UCSD-AML1 (cell line): ENCODE results near the gene SPNS3.

Experiments
- DNase-seq: peaks from one replicate; lab custom pipeline; 2025; ENCODE audit not compliant: unreplicated experiment; lab: John Stamatoyannopoulos, UW

SPNS3 gene

DNA sequence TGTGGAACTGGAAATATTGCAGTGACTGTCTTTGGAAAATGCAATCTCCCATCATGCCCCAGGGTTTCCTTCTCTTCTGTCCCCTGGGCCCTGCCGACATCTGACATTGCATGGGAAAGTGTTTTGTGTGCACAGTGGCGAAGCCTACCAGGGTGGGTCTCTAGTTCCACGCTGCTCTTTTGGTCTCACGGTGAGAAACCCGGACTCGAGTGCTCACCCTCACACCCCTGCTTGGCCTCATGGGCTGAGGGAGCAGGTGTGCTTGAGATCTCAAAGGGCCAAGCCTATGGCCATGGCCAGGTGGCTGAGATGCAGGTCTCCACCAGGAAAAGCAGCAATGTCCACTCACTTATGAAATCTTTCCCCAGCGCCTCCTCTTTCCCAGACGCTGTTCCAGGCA, 32.0 kb downstream of the SPNS3 start:
- no peak for DNase-seq

DNA sequence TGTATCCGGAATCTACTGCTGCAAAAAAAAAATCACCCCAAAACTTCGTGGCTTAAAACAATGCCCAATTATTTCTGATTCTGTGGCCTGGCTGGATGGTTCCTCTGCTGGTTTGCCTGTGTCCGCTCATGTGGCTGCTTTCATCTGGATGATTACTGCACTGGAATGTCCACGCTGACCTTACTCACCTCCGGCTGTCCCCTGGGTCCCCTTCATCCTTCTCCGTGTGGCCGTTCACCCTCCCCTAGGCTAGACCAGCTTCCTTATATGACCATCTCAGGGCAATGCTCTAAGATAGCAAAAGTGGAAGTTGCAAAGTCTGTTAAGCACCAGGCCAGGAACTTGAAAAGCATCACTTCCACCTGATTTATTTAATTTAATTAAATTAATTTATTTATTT, 33.5 kb downstream of the SPNS3 start:
- DNase-seq = no peak

DNA sequence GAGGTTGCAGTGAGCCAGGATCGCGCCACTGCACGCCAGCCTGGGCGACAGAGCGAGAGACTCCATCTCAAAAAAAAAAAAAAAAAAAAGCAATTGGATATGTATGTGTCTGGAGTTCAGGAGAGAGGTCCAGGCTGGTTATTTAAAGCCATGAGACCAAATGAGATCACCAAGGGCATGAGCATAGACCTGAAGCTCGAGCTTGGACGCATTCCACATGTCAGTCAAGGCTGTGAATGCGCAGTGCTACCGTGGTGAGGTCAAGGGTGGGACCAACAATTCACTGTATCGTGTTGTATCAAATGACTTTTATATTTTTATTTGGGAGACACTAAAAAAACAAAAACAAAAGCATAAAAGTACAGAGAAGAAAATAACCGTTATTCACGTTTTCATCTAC, 35.8 kb downstream of the SPNS3 start:
- no peak for DNase-seq

DNA sequence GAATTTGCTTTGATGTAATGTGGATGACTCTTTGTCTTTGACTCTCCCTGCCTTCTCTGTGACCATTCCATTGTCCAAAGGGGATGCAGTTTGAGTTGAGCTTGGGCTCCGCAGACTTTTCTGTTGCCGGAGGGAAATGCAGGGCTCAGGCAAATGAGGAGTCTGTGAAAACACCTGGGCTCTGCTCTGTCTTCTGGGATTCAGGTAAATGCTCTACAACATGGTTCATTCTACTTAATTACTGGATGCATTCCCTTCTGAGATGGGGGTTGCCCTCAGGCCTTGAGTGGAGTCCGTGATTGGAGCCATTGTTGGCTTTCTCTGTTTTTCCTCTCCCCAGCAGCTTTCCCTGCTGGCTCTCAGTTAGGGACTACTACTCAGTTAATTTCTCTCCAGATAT, 38.5 kb downstream of the SPNS3 start:
- DNase-seq = no peak

DNA sequence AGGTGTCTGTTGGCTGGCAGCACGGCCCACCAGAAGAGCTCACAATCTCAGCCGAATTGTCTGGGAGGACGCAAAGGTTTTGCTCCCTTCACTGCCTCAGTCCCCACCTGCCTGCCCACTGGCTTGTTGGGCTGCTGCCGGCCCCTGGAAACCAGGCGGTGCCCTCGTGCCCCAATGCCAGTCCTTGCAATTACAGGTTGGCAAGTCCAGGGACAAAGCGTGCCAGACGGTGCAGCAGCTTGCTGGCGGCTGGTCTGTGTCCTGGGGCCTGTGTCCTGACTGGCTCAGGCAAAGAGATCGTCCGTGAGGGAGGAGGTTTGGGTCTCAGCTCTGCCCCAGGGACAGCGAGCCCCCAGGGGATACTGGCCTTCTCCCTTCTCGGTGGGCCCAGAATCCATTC, 40.4 kb downstream of the SPNS3 start:
- DNase-seq = no peak

DNA sequence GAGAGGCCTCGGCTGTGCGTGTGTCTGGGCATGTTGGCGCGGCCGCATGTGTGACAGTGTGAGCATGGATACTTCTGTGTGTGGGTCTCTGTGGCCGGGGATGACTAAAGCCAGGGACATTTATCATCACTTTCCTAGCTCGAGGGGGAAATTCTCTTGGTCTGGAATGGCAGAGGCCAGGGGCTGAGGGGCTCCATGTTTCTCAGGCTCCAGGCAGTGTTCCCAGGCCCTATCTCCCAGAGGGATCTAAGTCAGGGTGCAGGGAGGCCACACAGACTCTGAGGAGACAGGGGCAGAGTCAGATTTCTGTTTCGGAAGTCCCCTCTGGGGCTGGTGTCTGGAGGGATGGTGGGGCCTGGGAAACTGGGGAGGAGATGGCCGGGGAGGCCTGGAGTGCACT, 41.3 kb downstream of the SPNS3 start:
- no peak for DNase-seq

DNA sequence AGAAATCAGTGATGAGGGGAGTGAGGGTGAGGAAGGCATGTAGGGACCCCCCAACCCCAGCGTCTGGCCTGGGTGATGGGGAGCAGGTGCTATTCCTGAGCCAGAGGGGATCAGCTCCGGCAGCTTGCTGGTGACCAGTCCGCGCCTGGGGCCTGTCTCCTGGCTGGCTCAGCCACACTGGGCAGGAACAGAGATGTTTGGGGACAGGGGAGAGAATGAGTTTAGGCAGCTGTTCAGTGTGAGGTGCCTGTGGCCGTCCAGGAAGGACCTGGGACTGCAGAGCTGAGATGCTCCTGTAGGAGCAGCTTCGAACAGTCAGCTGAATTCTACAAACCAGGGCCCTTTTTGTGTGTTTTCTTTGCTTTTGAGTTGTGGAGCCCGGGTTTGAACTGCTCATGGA, 41.7 kb downstream of the SPNS3 start:
- DNase-seq = no peak

DNA sequence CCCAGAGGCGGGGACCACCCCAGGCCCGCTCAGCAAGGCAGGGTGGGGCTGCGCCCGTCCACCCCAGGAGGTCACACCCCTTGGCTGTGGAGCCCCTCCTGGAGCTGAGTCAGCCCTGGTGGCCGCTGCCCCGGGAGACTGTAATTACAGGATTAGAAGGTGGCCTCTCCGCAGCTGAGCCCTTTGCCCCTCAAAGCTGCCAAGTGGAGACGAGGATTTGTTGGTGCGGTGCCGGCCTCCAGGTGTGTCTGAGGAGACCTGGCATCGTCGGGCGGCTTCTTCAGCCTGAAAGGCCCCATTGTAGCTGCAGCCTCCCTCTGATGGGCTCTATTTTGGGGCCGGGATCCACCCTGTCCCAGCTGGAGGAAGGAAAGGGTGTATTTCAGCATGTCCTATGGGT, 42.3 kb downstream of the SPNS3 start:
- no peak for DNase-seq

DNA sequence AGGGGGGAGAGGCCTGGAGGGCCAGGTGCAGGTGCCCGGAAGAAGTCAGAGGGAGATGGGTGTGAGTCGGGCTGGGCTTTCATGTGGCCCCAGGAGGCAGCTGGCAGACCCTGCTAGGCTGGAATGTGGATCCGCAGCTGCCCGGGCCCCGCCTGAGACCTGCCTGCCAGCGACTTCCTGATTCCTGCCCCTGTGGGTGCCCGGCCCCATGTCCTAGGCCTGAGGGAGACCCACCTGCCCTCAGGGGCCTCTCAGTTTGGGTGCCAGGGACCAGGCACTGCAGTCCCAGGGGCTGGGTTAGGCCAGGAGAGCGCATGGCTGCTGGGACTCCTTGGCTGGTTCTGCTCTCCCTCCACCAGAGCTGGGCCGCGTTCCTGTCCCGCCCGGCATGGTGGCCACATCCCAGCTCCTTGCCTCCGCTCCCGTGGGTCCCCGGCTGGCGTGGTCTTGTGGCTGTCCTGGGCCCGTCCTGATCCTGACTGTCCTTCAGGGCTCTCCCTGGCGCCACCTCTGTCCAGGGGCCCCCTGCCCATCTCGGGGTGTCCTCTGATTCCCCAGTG, 42.9 kb downstream of the SPNS3 start:
- no peak for DNase-seq

DNA sequence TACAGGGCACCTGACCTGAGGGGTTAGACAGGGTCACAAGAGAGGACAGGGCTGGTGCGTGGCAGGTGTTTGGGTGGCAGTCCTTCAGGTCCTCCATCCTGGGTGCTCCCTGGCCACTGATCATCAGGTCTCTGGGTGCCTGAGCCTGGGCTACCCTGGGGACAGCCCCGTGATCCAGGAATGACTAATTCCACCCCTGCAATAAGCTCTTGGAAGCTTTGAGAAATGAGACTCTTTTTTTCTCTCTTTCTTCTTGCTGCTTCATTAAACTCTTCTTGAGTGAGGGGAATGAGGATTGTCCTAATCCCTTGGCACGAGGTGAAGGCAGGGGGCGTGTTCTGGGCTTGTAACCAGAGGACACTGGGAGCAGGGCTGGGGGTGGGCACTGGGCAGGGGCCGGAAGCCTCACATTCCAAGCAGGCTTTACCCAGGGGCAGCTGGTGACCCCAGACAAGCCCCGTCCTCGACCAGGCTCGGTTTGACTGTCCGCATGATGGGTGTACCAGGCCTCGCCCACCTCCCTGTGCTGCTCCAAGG, 43.6 kb downstream of the SPNS3 start:
- no peak for DNase-seq

DNA sequence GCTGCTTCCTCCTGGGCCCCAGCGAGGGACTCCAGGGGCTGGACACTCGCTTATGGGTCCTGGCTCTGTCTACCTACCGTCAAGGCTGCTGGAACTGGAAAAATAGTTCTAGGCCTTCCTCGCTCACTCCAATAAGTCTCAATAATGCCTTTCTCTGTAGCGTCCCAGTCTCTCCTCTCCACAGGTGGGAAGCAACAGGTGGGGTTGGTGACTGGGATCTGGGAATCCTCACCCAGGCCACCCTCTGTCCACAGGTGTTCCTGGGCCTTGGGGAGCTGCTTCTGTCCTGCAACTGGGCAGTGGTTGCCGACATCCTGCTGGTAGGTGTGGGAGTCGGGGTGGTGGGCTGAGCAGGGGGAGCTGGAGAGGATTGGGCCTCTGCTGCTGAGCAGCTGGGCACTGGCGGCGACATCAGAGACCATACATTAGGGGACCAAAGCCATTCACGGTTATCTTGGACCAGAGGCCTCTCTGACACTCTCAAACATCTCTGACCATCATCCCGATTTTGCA, 44.6 kb downstream of the SPNS3 start:
- no peak for DNase-seq

DNA sequence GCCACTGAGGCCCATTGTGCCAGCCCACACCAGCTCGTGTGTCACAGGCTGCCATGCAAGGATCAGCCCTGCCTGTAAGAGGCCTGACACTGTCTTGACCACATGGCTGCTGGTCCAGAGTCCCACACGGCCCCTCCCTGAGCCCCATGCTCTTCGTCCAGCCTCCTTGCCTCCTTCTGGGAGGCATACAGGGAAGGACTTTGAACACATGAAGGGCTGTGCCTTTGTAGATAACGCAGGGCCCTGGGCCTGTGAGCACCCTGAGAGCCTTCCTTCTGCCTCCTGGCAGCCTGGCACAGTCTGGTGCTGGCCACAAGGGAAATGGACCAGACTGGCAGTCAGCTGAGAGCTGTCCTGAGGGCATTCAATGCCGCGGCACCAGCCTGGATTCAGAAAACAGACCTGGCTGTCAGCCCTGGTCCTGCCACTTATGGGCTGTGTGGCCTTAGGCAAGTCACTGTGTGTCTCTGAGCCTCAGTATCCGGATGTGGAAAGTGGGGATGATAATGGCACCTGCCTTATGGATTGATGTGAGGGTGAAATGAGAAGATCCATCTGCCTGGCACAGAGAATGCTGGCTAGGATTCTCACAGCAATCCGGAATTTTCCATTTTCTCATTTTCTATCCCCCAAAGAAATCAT, 45.7 kb downstream of the SPNS3 start:
- DNase-seq = no peak

DNA sequence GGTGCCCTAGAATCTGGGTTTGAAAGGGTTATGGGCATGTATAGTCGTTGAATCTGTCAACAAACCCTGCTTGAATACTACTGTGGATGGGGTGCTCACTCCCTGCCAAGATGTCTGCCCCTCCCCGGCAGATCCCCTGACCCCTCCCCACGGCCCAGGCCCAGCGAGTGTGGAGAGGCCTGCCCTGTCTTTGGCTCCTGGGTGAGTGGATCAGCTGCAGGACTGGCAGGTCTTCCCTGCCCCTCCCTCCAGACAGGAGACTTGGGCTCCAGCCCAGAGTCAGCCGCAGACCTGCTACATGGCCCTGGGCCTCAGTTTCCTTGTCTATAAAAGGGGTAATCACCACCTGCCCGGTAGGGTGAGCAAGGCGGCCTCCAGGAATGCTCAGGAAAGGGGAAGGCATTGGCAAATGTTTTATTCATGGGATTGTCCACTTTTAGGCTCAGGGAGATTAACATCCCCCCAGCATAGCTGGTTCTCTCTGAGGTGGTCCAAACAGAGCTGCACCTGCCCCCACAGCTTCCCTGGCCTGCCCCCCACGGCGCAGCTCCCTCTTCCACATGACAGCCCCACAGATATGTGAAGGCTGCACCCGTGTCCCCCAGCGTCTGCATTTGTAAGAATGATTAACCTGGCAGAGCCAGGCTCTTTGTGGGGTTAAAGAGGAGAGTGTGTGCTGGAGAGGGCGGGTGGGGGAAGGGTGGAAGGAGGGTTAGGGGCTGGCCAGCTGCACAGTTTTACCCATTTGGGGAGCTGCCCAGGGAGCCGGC, 46.4 kb downstream of the SPNS3 start:
- no peak for DNase-seq

DNA sequence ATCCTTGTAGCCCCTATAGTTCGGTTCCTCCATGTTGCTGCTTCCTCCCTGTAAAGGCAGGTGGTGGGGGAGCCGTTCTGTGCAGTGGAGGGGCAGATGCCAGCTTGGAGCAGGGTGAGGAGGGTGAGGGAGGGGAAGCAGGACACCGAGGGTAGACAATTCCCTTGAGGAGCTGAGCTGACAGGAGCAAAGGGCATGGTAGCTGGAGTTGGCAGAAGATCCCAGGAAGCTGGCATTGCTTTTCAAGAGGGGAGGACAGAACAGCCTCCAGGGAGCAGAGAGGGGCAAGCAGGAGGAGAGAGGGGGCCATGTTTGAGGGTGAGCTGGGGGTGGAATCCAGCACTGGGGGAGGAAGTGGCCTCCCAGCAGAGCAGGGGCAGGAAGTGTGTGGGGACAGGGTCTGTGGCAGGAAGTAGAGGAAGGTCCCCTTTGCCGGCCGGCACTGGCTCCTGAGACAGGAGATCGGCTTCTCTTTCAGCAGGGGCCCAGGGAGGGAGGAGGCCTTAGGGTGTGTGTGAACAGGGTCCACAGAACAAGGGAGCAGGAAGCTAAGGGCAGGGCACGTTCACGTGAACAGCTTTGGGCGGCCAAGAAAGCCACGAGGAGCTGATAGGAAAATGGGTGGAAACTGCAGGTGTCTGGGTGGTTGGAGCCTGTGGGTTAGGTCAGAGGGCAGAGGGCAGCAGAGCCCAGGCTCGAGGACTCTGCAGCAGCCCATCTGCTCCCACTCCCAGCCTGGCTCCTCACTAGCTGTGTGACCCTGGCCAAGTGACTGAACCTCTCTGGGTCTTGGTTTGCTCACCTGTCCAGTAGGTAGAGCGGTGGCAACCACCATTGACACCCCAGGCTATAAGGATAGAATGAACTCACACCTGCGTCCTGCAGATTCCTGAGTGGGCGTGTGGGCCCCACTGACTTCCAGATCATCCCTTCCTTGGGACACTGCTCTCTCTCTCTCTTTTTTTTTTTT, 47.5 kb downstream of the SPNS3 start:
- DNase-seq = peak; percentile 87

DNA sequence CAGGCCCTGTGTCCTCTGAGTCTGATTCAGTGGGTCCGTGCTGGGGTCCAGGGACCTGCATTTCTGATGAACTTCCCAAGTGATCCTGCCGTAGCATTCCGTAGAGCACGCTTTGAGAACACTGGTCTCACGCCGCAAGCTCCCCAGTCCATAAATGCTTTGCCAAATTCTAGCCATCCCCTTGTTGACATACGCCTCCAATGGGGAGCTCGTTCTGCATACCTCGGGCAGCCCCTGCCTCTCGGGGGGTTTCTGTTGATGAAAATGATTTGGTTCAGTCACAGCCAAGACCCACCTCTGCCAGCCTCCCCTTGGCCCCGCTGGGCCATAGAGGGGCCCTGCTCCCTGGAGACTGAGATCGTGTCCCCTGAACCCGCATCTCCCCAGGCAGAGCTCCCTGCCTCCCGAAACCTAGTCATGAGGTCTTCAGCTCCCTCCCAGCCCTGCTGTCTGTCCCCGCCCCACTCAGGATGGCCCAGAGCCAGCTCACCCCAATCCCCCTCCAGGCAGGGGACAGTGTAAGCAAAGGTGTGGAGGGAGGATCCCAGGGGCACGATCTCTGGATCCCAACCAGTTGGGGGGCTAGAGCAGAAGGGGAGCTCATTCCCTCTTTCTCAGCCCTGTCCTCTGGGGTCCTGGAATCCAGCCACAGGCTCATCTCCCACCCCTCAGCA, 48.7 kb downstream of the SPNS3 start:
- DNase-seq = no peak

DNA sequence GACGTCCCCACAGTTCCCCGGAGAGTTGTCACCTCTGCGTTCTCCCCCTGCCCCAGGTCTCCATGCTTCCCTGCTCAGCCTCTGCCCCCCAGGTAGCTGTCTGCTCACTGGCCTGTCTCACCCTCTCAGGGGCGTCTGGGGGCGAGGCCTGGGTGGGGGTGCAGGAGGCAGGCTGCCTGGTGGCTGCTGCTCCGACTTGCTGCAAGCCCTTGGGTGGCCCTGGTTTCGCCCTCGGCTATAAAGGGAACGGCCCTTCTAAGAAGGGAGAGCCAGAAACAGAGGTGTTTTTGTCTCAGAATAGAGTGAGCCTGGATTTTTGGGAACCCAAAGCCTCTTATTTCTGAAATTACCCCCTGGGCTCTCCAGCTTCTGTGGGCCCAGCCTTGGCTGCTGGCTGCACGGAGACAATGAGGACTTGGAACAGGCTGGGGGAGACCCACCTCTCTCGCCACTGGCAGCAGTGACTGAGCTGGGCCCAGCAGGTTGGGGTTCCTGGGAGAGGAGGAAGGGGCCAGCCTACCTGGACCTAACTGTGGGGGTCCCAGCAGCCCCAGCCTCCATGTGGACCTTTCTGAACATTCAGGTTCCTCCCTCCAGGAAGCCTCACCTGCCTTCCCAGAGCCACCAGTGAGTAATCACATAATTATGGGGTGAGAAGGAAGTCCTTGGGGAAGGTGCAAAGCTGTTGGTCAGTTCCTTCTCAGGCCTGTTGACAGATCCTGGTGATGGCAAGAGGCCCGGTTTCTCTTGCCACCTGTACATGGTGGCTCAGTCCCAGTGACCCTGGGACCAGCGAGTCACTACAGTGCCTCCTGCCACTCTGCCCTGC, 49.5 kb downstream of the SPNS3 start:
- no peak for DNase-seq

DNA sequence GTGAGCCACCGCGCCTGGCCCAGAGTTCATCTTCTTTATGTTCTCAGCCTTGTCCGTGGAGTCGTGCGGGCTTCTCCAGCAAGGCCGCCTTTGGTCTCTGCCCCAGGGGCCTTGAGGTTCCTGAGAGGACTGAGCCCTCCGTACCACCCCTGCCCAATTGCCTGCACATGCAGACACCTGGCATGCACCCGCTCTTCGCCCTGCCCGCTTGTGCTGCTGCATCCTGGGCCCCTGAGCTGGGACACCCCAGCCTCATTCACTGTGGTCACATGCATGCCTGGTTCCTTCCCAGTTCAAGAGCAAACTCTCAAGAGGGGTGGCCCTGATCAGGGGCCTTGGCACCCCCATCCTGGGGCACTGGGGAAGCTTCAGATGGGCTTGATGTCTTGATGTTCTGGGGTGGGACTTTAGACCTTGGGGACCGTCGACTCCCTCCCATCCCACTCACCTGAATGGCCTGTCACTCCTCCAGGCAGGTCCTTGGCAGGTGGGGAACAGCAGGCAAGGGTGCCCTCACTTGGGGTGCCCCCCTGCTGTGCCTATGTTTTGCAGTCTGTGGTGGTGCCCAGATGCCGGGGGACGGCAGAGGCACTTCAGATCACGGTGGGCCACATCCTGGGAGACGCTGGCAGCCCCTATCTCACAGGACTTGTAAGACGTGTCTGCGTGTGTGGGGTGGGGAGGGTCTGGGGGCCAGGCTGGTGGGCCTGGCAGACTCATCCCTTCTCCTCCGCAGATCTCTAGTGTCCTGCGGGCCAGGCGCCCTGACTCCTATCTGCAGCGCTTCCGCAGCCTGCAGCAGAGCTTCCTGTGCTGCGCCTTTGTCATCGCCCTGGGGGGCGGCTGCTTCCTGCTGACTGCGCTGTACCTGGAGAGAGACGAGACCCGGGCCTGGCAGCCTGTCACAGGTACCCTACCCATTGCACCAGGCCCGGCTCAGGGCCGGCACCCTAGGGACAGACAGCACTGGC, 52.2 kb downstream of the SPNS3 start:
- DNase-seq = peak; percentile 74

DNA sequence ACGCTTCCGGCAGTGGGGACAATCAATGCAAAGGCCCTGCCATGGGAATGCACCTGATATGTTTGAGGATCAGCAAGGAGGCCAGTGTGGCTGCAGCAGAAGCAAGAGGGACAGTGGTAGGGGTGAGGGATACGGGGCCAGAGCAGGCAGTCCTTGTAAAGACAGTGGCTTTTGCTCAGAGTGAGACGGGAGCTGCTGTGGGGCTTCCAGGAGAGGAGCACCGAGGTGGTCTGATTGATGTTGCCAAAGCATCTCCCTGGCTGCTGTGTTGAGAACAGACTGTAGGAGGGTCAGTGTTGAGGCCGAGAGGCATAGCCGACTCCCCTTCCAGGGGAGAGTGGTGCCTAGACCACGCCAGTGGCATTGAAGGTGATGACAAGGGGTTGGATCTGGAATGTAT, 53.6 kb downstream of the SPNS3 start:
- no peak for DNase-seq
